ENCODE results near the gene ATP1B1.

DNA sequence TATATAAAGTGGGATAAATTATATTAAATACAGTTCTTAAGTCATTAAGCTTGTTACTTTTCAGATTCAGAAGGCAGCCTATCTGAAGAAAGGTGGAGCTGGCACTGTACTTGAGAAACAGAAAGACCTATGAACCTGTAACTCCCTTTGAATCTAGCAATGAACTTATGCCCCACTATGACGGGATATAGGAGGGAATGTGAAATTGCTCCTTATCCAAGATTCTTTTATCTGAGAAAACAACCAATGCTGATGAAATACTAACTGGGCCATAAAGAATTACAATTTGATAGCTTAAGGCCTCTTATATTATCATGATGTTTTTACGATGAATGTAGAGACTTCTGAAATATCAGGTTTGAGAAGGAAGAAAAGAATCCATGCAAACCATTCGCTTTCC is 50.1 kb downstream of the ATP1B1 start:
- TF ChIP-seq EZH2 (IDR thresholded peaks at IDR 0.05; ENCODE audit: insufficient read depth, poor library complexity, severe bottlenecking) (no peak), EZH2phosphoT487 (IDR thresholded peaks at IDR 0.05; ENCODE audit: insufficient read depth, low read depth) (no peak)

Measured in GM23248 (cell line).